ENCODE results near the gene RAB26.
A peak's percentile ranks its signal among the peaks of the same experiment; 100 is the strongest.

RAB26 gene

GRCh38 chr16:2163211-2163881 is 14.9 kb downstream of the RAB26 start:
- Mint-ChIP-seq H3K36me3 (ENCODE audit: insufficient read depth) (no peaks in the 10 kb centered on the region), H3K4me3 (peak overlapping the region; percentile 47), H3K27ac (ENCODE audit: low read depth) (no peak overlapping the region), H3K4me1 (peaks cover 5% of the 10 kb centered on the region), H3K9me3 (no peaks in the 10 kb centered on the region), H3K27me3 (no peaks in the 10 kb centered on the region)
- no peak for DNase-seq (ENCODE audit: low spot score in 2 of 2)
- no peak for ATAC-seq (replicated peaks; ENCODE audit: extremely low read depth, poor library complexity, severe bottlenecking)

DNA sequence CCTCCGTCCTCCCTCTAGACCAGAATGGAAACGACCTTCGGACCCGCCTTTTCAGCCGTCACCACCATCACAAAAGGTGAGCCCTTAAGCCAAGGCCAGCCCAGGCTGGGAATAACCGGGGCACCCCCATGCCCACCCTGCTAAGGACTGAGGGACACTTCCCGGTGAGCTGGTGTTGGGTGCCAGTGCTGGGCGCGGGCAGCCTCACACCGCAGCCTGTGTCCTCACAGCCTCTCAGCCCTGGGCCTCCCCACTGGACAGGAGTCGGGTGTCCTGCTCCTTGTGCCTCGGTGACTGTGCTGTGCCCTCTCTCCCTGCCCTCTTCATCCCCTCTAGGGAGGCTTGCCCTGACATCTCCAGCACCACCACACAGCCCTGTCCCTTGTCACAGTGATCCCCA is 17.4 kb downstream of the RAB26 start:
- DNase-seq (ENCODE audit: low spot score in 2 of 2) (no peak), ATAC-seq (replicated peaks; ENCODE audit: extremely low read depth, poor library complexity, severe bottlenecking) (no peak)
- H3K4me3 Mint-ChIP-seq: no peak overlapping the region
- no peaks in the 10 kb centered on the region for H3K9me3 Mint-ChIP-seq
- peak overlapping the region; percentile 78 for H3K27ac Mint-ChIP-seq (ENCODE audit: low read depth)
- H3K36me3 Mint-ChIP-seq (ENCODE audit: insufficient read depth): no peaks in the 10 kb centered on the region
- no peaks in the 10 kb centered on the region for H3K27me3 Mint-ChIP-seq
- H3K4me1 Mint-ChIP-seq: peaks cover 4% of the 10 kb centered on the region

- DNase-seq (ENCODE audit: low spot score in 2 of 2) (no peak), ATAC-seq (replicated peaks; ENCODE audit: extremely low read depth, poor library complexity, severe bottlenecking) (no peak)
- H3K4me3 Mint-ChIP-seq: no peak overlapping the region
- no peaks in the 10 kb centered on the region for H3K27me3 Mint-ChIP-seq
- H3K4me1 Mint-ChIP-seq: peaks cover 4% of the 10 kb centered on the region
- H3K27ac Mint-ChIP-seq (ENCODE audit: low read depth): peak overlapping the region; percentile 78
- H3K36me3 Mint-ChIP-seq (ENCODE audit: insufficient read depth): no peaks in the 10 kb centered on the region
- no peaks in the 10 kb centered on the region for H3K9me3 Mint-ChIP-seq
These were observed 18.0 kb downstream of the RAB26 start for GRCh38 chr16:2166263-2167067.

DNA sequence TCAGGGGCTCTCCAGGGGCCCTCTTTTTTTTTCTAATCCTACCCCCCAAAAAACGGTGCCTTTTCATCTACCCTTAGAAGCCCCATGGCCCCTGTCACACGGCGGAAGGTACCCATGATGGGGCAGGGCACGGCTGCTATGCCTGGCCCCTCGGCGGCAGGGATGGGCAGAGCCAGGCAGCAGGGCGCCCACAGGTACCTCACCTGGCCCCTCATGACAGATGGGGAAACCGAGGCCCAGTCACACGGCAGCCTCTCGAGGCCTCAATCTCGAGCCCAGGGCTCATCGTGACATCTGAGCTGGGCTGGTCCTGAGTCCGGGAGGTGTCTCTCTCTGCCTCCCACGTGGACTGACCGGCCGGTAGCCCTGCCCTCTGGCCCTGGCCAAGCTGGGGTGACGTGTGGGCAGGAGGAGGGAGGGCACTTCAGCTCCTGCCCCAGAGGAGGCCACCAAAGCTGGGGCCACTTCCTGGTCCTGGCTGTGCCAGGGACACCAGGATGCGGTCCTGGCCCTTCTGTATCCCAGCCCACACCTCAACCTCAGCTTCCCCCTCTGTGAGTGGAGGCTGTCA is 18.7 kb downstream of the RAB26 start:
- Mint-ChIP-seq H3K36me3 (ENCODE audit: insufficient read depth) (no peaks in the 10 kb centered on the region), H3K4me1 (peaks cover 4% of the 10 kb centered on the region), H3K4me3 (no peak overlapping the region), H3K27me3 (no peaks in the 10 kb centered on the region), H3K27ac (ENCODE audit: low read depth) (peak overlapping the region; percentile 64), H3K9me3 (no peaks in the 10 kb centered on the region)
- ATAC-seq (replicated peaks; ENCODE audit: extremely low read depth, poor library complexity, severe bottlenecking): no peak
- no peak for DNase-seq (ENCODE audit: low spot score in 2 of 2)

- Mint-ChIP-seq H3K4me1 (peaks cover 4% of the 10 kb centered on the region), H3K9me3 (no peaks in the 10 kb centered on the region), H3K4me3 (no peak overlapping the region), H3K27ac (ENCODE audit: low read depth) (no peak overlapping the region), H3K27me3 (no peaks in the 10 kb centered on the region), H3K36me3 (ENCODE audit: insufficient read depth) (peaks cover 2% of the 10 kb centered on the region)
- no peak for ATAC-seq (replicated peaks; ENCODE audit: extremely low read depth, poor library complexity, severe bottlenecking)
- no peak for DNase-seq (ENCODE audit: low spot score in 2 of 2)
These were observed 21.7 kb downstream of the RAB26 start for GRCh38 chr16:2170080-2170479.

GRCh38 chr16:2170587-2171435 is 22.4 kb downstream of the RAB26 start:
- no peak for ATAC-seq (replicated peaks; ENCODE audit: extremely low read depth, poor library complexity, severe bottlenecking)
- H3K9me3 Mint-ChIP-seq: no peaks in the 10 kb centered on the region
- no peaks in the 10 kb centered on the region for H3K27me3 Mint-ChIP-seq
- no peak overlapping the region for H3K27ac Mint-ChIP-seq (ENCODE audit: low read depth)
- H3K4me1 Mint-ChIP-seq: peaks cover 4% of the 10 kb centered on the region
- H3K4me3 Mint-ChIP-seq: no peak overlapping the region
- no peak for DNase-seq (ENCODE audit: low spot score in 2 of 2)
- H3K36me3 Mint-ChIP-seq (ENCODE audit: insufficient read depth): peaks cover 2% of the 10 kb centered on the region

DNA sequence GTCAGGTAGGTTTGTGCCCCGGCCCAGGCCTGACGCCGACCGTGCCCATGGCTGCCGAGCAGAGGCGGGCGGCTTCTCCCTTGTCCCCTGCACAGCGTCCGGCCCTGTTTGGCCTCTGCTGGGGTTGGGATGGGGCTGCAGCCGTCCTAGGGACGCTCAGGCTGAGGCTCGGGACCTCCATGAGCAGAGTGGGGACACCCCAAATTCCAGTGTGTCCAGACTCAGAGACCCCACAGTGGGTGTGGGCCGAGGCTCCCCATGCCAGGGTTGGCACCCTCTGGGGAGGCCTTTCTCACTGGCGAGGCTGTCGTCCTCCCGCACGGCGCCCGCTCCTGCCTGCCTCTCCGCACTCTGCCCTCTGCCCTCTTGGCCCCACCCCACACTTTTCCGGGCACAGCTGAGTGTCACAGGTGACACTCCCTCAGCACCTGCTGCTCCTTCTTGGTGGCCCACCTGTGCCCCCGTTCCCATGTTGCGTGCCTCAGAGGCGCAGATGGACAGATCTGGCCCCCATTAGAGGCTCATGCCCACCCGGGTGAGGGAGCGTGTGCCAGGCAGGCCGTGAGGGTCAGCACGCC is 23.3 kb downstream of the RAB26 start:
- Mint-ChIP-seq H3K27me3 (no peaks in the 10 kb centered on the region), H3K27ac (ENCODE audit: low read depth) (no peak overlapping the region), H3K4me1 (no peaks in the 10 kb centered on the region), H3K4me3 (no peak overlapping the region), H3K9me3 (no peaks in the 10 kb centered on the region), H3K36me3 (ENCODE audit: insufficient read depth) (peaks cover 2% of the 10 kb centered on the region)
- DNase-seq (ENCODE audit: low spot score in 2 of 2) (no peak), ATAC-seq (replicated peaks; ENCODE audit: extremely low read depth, poor library complexity, severe bottlenecking) (no peak)

- Mint-ChIP-seq H3K36me3 (ENCODE audit: insufficient read depth) (peaks cover 3% of the 10 kb centered on the region), H3K27me3 (no peaks in the 10 kb centered on the region), H3K9me3 (no peaks in the 10 kb centered on the region), H3K4me3 (no peak overlapping the region), H3K27ac (ENCODE audit: low read depth) (no peak overlapping the region), H3K4me1 (no peaks in the 10 kb centered on the region)
- ATAC-seq (replicated peaks; ENCODE audit: extremely low read depth, poor library complexity, severe bottlenecking) (no peak), DNase-seq (ENCODE audit: low spot score in 2 of 2) (no peak)
These were observed 24.4 kb downstream of the RAB26 start for GRCh38 chr16:2172688-2173335.

- Mint-ChIP-seq H3K4me1 (no peaks in the 10 kb centered on the region), H3K27me3 (no peaks in the 10 kb centered on the region), H3K36me3 (ENCODE audit: insufficient read depth) (peaks cover 3% of the 10 kb centered on the region), H3K4me3 (no peak overlapping the region), H3K9me3 (no peaks in the 10 kb centered on the region), H3K27ac (ENCODE audit: low read depth) (no peak overlapping the region)
- DNase-seq (ENCODE audit: low spot score in 2 of 2): no peak
- no peak for ATAC-seq (replicated peaks; ENCODE audit: extremely low read depth, poor library complexity, severe bottlenecking)
These were observed 24.9 kb downstream of the RAB26 start for GRCh38 chr16:2173366-2173765.

DNA sequence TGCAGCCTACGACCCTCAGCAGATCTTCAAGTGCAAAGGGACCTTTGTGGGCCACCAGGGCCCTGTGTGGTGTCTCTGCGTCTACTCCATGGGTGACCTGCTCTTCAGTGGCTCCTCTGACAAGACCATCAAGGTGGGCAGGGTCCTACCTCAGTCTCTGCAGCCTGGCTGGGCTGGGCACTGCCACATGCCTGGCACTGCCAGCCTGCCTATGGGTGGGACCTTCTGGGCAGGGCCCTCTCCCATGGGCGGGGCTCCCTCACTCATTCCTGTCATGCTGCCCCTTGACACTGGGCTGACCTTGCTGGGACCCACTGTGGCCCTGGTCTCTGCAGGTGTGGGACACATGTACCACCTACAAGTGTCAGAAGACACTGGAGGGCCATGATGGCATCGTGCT is 25.5 kb downstream of the RAB26 start:
- Mint-ChIP-seq H3K9me3 (no peaks in the 10 kb centered on the region), H3K4me3 (no peak overlapping the region), H3K27ac (ENCODE audit: low read depth) (no peak overlapping the region), H3K36me3 (ENCODE audit: insufficient read depth) (peaks cover 5% of the 10 kb centered on the region), H3K27me3 (no peaks in the 10 kb centered on the region), H3K4me1 (no peaks in the 10 kb centered on the region)
- ATAC-seq (replicated peaks; ENCODE audit: extremely low read depth, poor library complexity, severe bottlenecking) (no peak), DNase-seq (ENCODE audit: low spot score in 2 of 2) (no peak)

DNA sequence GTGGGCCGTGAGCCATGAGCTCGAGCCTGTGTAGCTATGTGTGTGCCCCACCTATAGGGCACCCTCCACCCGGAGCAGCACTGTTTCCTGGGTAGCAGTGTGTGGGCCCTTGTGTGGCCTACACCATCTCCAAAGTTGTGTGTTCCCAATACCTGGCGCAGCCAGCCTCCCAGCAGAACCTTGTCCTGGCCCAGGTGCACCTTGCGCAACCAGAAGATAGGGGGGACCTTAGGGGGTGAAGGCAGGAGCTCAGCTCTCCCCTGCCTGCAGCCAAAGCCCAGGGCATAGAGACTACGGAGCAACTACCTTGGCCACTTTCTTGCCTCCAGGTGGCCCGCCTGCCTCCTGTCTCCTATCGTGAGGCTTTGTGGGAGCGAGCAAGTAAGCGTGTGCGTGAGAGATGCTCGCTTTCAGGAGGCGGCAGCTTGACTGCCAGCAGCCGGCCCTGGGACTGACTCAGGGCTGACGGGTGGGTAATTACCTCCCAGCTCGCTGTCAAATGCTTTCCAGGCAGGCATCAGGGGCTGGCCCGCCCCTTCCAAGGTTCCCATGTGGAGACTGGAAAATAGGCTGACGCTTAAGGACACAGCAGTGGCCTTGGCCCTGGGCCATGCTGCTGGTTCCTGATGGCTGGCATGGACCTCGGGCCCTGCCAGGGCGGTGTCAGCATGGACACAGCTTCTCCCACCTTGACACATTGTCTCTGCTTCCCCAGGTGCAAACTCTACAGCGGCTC is 26.1 kb downstream of the RAB26 start:
- Mint-ChIP-seq H3K27me3 (no peaks in the 10 kb centered on the region), H3K36me3 (ENCODE audit: insufficient read depth) (peaks cover 6% of the 10 kb centered on the region), H3K27ac (ENCODE audit: low read depth) (no peak overlapping the region), H3K9me3 (no peaks in the 10 kb centered on the region), H3K4me3 (no peak overlapping the region), H3K4me1 (no peaks in the 10 kb centered on the region)
- DNase-seq (ENCODE audit: low spot score in 2 of 2) (no peak), ATAC-seq (replicated peaks; ENCODE audit: extremely low read depth, poor library complexity, severe bottlenecking) (no peak)
